Measurements from ENCODE around the gene NFIA.

DNA sequence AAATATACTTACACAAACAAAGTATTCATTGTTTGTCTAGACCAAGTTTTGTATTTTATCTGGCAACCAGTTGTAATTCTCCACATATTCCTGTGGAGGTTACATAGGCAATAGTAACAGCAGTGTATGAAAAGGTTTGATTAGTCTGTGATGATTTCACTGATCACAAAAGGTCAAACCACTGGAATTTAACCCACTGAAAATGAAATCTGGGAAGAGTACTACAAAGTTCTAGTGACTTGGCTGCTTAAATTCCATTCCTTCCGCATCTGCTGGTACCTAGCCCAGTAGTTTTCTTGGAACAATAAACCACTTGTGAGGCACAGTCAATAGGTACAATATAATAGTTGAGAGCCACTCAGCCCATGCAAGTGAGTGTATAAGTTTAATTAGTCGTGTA, 205.4 kb downstream of the NFIA start:
- TF ChIP-seq, protein P1, sequence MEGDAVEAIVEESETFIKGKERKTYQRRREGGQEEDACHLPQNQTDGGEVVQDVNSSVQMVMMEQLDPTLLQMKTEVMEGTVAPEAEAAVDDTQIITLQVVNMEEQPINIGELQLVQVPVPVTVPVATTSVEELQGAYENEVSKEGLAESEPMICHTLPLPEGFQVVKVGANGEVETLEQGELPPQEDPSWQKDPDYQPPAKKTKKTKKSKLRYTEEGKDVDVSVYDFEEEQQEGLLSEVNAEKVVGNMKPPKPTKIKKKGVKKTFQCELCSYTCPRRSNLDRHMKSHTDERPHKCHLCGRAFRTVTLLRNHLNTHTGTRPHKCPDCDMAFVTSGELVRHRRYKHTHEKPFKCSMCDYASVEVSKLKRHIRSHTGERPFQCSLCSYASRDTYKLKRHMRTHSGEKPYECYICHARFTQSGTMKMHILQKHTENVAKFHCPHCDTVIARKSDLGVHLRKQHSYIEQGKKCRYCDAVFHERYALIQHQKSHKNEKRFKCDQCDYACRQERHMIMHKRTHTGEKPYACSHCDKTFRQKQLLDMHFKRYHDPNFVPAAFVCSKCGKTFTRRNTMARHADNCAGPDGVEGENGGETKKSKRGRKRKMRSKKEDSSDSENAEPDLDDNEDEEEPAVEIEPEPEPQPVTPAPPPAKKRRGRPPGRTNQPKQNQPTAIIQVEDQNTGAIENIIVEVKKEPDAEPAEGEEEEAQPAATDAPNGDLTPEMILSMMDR (IDR thresholded peaks at IDR 0.05): no peak
- TF ChIP-seq EZH2 (IDR thresholded peaks at IDR 0.05; ENCODE audit: borderline replicate concordance, insufficient read depth, low read depth, low read length, poor library complexity, severe bottlenecking): no peak

Measured in B cell (primary cell).